OCI-LY7 (cell line): ENCODE data around the gene LRRC9.

Experiments
- CTCF ChIP-seq: fragments of 200-600 bp; sonication (generic); conservative IDR thresholded peaks from 2 replicates; pipeline ENCODE4 v1.5.1; 2014; ENCODE audit warnings: mild to moderate bottlenecking, antibody characterized with exemption, low read length, moderate library complexity, mixed read lengths
- EZH2phosphoT487 ChIP-seq: fragments of 200-600 bp; sonication (generic); IDR thresholded peaks from 2 replicates; pipeline ENCODE4 v1.6.1; 2018; ENCODE audit warnings: low read depth, borderline replicate concordance, mild to moderate bottlenecking, mixed run types, antibody characterized with exemption, low read length, moderate library complexity, mixed read lengths

- no peak for TF ChIP-seq CTCF
- no peak for TF ChIP-seq EZH2phosphoT487
Measured at GRCh38 chr14:59925797-59926196, 5.9 kb downstream of the LRRC9 start.
